ENCODE results near the gene MZF1. TPM values are rescaled to one million over a fixed set of nuclear protein-coding genes. Genes with fewer than 3 reads are reported as not detected.

MZF1 gene
- total and polyA plus RNA-seq, 2 experiments from 2014 or later, result 10.2 to 21.8 TPM

GRCh38 chr19:58519087-58519354 lies 54.1 kb downstream of the MZF1 start:
- Mint-ChIP-seq H3K4me1 (peaks cover 49% of the 10 kb centered on the region), H3K36me3 (ENCODE audit: low read depth) (peaks cover 20% of the 10 kb centered on the region), H3K9me3 (no peaks in the 10 kb centered on the region; the same call in 2 of the 3 replicates), H3K27ac (peak overlapping the region; percentile 98), H3K4me3 (peak overlapping the region; percentile 86), H3K27me3 (ENCODE audit: insufficient read depth, low read depth, poor library complexity) (peaks cover 39% of the 10 kb centered on the region)
- H2AFZ ChIP-seq, result peak overlapping the region; percentile 88; the same call in 1 of the 2 replicates
- ATAC-seq (peak; percentile 49), DNase-seq (ENCODE audit: low spot score) (peak; percentile 92)
- H3K27ac ChIP-seq (ENCODE audit: low read depth), result peak overlapping the region; percentile 97
- TF ChIP-seq, protein P1, sequence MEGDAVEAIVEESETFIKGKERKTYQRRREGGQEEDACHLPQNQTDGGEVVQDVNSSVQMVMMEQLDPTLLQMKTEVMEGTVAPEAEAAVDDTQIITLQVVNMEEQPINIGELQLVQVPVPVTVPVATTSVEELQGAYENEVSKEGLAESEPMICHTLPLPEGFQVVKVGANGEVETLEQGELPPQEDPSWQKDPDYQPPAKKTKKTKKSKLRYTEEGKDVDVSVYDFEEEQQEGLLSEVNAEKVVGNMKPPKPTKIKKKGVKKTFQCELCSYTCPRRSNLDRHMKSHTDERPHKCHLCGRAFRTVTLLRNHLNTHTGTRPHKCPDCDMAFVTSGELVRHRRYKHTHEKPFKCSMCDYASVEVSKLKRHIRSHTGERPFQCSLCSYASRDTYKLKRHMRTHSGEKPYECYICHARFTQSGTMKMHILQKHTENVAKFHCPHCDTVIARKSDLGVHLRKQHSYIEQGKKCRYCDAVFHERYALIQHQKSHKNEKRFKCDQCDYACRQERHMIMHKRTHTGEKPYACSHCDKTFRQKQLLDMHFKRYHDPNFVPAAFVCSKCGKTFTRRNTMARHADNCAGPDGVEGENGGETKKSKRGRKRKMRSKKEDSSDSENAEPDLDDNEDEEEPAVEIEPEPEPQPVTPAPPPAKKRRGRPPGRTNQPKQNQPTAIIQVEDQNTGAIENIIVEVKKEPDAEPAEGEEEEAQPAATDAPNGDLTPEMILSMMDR (conservative IDR thresholded peaks at IDR 0.05; ENCODE audit: low read depth in 2 of 2), result peak; percentile 56 to 78
- TF ChIP-seq POLR2AphosphoS5 (IDR thresholded peaks at IDR 0.05; ENCODE audit: low read depth), result peak; percentile 27; the same call in 1 of the 2 replicates
- TF ChIP-seq NANOG (IDR thresholded peaks at IDR 0.05; ENCODE audit: borderline replicate concordance), result no peak
- no peak for TF ChIP-seq ZNF114 (CRISPR knock-in tag; IDR thresholded peaks at IDR 0.05)
- no peak for TF ChIP-seq ETS1 (IDR thresholded peaks at IDR 0.05)
- peak overlapping the region; percentile 94 for H3K4me3 ChIP-seq
- no peaks in the 10 kb centered on the region for H3K27me3 ChIP-seq (ENCODE audit: insufficient read depth)
- no peaks in the 10 kb centered on the region for H3K9me2 ChIP-seq (ENCODE audit: insufficient read depth)
- H3K4me1 ChIP-seq (ENCODE audit: insufficient read depth), result peaks cover 36% of the 10 kb centered on the region
- H4K20me1 ChIP-seq (replicated peaks; ENCODE audit: insufficient read depth), result no peaks in the 10 kb centered on the region
- H3K79me2 ChIP-seq (replicated peaks; ENCODE audit: insufficient read depth), result peaks cover 11% of the 10 kb centered on the region; the same call in 1 of the 2 replicates
- no peaks in the 10 kb centered on the region for H3K36me3 ChIP-seq (ENCODE audit: insufficient read depth)
- H3K4me2 ChIP-seq, result peak overlapping the region; percentile 85
- H3F3A ChIP-seq (replicated peaks; ENCODE audit: low read depth), result peaks cover 31% of the 10 kb centered on the region

DNA sequence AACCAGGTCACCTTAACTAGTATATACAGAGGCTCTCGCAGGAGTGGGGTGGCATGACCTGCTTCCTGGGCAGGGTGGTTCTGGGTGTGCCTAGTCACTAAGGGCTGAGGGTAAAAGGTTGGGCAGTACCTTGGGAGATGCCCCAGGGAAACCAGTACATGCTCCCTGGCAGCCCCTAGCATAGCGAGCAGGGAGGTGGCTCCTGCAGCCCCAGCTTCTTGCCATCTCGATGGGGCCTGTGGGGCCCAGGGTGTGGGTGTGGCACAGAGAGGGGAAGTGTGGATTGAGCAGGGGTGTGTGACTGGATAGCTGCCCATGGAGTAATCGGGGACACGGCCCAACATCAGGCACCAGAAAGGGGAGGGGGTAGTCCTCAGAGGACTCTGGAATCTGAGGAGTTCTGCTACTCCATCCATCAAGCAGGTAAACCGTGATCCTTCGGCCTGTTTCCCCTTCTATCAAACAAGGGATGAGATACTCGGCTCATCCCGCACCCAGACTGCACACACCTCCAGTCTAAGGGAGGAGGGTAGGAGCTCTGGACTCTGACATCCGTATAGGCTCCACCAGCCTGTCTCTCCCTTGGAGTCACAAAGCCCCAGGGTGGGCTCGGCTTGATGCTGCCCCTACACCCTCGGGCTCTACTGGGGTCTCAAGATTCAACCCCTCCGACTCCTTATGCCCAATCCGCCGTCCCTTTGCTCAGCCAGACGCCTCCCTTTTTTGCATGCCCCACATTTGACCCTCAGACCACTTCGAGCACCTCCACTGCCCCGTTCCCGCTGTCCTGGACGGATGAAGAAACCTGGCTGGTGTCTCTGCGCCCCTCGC lies 54.7 kb downstream of the MZF1 start:
- H3K9me3 Mint-ChIP-seq, result no peaks in the 10 kb centered on the region; the same call in 2 of the 3 replicates
- peak overlapping the region; percentile 86 for H3K4me3 Mint-ChIP-seq
- peaks cover 39% of the 10 kb centered on the region for H3K27me3 Mint-ChIP-seq (ENCODE audit: insufficient read depth, low read depth, poor library complexity)
- no peaks in the 10 kb centered on the region for H3K27me3 ChIP-seq (ENCODE audit: insufficient read depth)
- peaks cover 31% of the 10 kb centered on the region for H3F3A ChIP-seq (replicated peaks; ENCODE audit: low read depth)
- no peaks in the 10 kb centered on the region for H3K36me3 ChIP-seq (ENCODE audit: insufficient read depth)
- H3K27ac Mint-ChIP-seq, result peak overlapping the region; percentile 98
- no peaks in the 10 kb centered on the region for H4K20me1 ChIP-seq (replicated peaks; ENCODE audit: insufficient read depth)
- ATAC-seq (no peak), DNase-seq (ENCODE audit: low spot score) (no peak)
- H3K79me2 ChIP-seq (replicated peaks; ENCODE audit: insufficient read depth), result peaks cover 11% of the 10 kb centered on the region; the same call in 1 of the 2 replicates
- H3K27ac ChIP-seq (ENCODE audit: low read depth), result peak overlapping the region; percentile 97
- peak overlapping the region; percentile 85 for H3K4me2 ChIP-seq
- H2AFZ ChIP-seq, result peak overlapping the region; percentile 88; the same call in 1 of the 2 replicates
- peaks cover 49% of the 10 kb centered on the region for H3K4me1 Mint-ChIP-seq
- peaks cover 36% of the 10 kb centered on the region for H3K4me1 ChIP-seq (ENCODE audit: insufficient read depth)
- H3K9me2 ChIP-seq (ENCODE audit: insufficient read depth), result no peaks in the 10 kb centered on the region
- H3K4me3 ChIP-seq, result peak overlapping the region; percentile 94
- H3K36me3 Mint-ChIP-seq (ENCODE audit: low read depth), result peaks cover 20% of the 10 kb centered on the region
- no peak for TF ChIP-seq ZNF114 (CRISPR knock-in tag; IDR thresholded peaks at IDR 0.05)
- TF ChIP-seq CREB1 (CRISPR knock-in tag; IDR thresholded peaks at IDR 0.05; ENCODE audit: low read depth), result no peak
- TF ChIP-seq REST (IDR thresholded peaks at IDR 0.05; ENCODE audit: unreplicated experiment), result no peak
- TF ChIP-seq EZH2 (IDR thresholded peaks at IDR 0.05; ENCODE audit: low read depth, unreplicated experiment), result no peak
- no peak for TF ChIP-seq ZNF331 (CRISPR knock-in tag; IDR thresholded peaks at IDR 0.05; ENCODE audit: low read depth)
- no peak for TF ChIP-seq ETS1 (IDR thresholded peaks at IDR 0.05)
- TF ChIP-seq JUNB (IDR thresholded peaks at IDR 0.05; ENCODE audit: unreplicated experiment), result no peak
- TF ChIP-seq EZH2phosphoT487 (IDR thresholded peaks at IDR 0.05; ENCODE audit: unreplicated experiment), result no peak
- TF ChIP-seq POLR2AphosphoS5 (IDR thresholded peaks at IDR 0.05; ENCODE audit: low read depth), result no peak
